H54 (cell line): Measurements from ENCODE around the gene PALS1.
A peak's percentile ranks its signal among the peaks of the same experiment; 100 is the strongest.

Experiments
- DNase-seq: peaks from one replicate; pipeline ENCODE4 v3.0.0; 2011; ENCODE audit warnings: low spot score, mixed read lengths; ENCODE audit not compliant: insufficient read length
- FAIRE-seq: peaks from 3 replicates; lab custom pipeline; 2011; peaks lifted over from hg19 to GRCh38; lab: Jason Lieb, UNC
- POLR2A ChIP-seq: IDR thresholded peaks from 2 replicates; pipeline ENCODE4 v1.6.1; 2011; ENCODE audit warnings: low read depth, mild to moderate bottlenecking, low read length

The PALS1 gene

GRCh38 chr14:67241411-67242167, at the start of gene PALS1:
Gene PALS1 (plus strand): TSS chr14:67241435. CDS start chr14:67279171, 37,736 bp downstream.
- FAIRE-seq = no peak
- 0 out of 2 replicates have a peak, but pooled peaks have one; percentile 11 for TF ChIP-seq POLR2A
- peak; percentile 15 for DNase-seq

GRCh38 chr14:67191768-67192290, 49.4 kb upstream of the PALS1 start:
- TF ChIP-seq POLR2A = no peak
- DNase-seq = no peak
- FAIRE-seq = peak; percentile 27

GRCh38 chr14:67192366-67192765, 48.9 kb upstream of the PALS1 start:
- no peak for FAIRE-seq
- DNase-seq = no peak
- no peak for TF ChIP-seq POLR2A

GRCh38 chr14:67195279-67195678, 46.0 kb upstream of the PALS1 start:
- FAIRE-seq (no peak), DNase-seq (no peak)
- TF ChIP-seq POLR2A = no peak

- FAIRE-seq = peak; percentile 74
- no peak for TF ChIP-seq POLR2A
- no peak for DNase-seq
These were observed 42.2 kb upstream of the PALS1 start for GRCh38 chr14:67199016-67199415.

GRCh38 chr14:67207810-67208209, 33.4 kb upstream of the PALS1 start:
- TF ChIP-seq POLR2A = no peak
- no peak for FAIRE-seq
- no peak for DNase-seq

GRCh38 chr14:67218126-67218525, 23.1 kb upstream of the PALS1 start:
- no peak for TF ChIP-seq POLR2A
- no peak for FAIRE-seq
- DNase-seq = no peak

GRCh38 chr14:67221248-67221981, 19.8 kb upstream of the PALS1 start:
- TF ChIP-seq POLR2A = no peak
- peak; percentile 94 for FAIRE-seq
- peak; percentile 30 for DNase-seq

- no peak for FAIRE-seq
- TF ChIP-seq POLR2A = no peak
- no peak for DNase-seq
These were observed 19.3 kb upstream of the PALS1 start for GRCh38 chr14:67221982-67222328.

- TF ChIP-seq POLR2A = no peak
- FAIRE-seq = no peak
- no peak for DNase-seq
These were observed 15.7 kb upstream of the PALS1 start for GRCh38 chr14:67225523-67225922.

GRCh38 chr14:67228325-67228984, 12.8 kb upstream of the PALS1 start:
- TF ChIP-seq POLR2A = no peak
- DNase-seq = no peak
- peak; percentile 68 for FAIRE-seq

GRCh38 chr14:67232066-67232465, 9.2 kb upstream of the PALS1 start:
- DNase-seq (no peak), FAIRE-seq (no peak)
- no peak for TF ChIP-seq POLR2A

- FAIRE-seq (no peak), DNase-seq (no peak)
- no peak for TF ChIP-seq POLR2A
These were observed 8.6 kb upstream of the PALS1 start for GRCh38 chr14:67232621-67233020.

- TF ChIP-seq POLR2A = no peak
- no peak for DNase-seq
- no peak for FAIRE-seq
These were observed 3.6 kb upstream of the PALS1 start for GRCh38 chr14:67237591-67237990.

GRCh38 chr14:67239582-67239981, 1.7 kb upstream of the PALS1 start:
- TF ChIP-seq POLR2A = no peak
- FAIRE-seq (no peak), DNase-seq (no peak)
